IPS-20b (cell line): ENCODE measurements around the gene NBPF3.
"Not testable (repeated sequence)": the region's sequence is repeated elsewhere in the genome, so short reads cannot be mapped to it uniquely, and the experiment has no call there.

ENCODE experiments used
- H3K27ac ChIP-seq: one replicate; pipeline ENCODE4 v1.5.1; 2013; ENCODE audit warnings: low read length
- H3K27me3 ChIP-seq: 2 replicates; pipeline ENCODE4 v1.6.1; 2013; ENCODE audit warnings: mild to moderate bottlenecking, low read length, inconsistent platforms; ENCODE audit not compliant: insufficient read depth
- H3K36me3 ChIP-seq: 2 replicates; pipeline ENCODE4 v1.6.1; 2013; ENCODE audit warnings: low read depth, mild to moderate bottlenecking, inconsistent platforms, low read length, moderate library complexity; ENCODE audit not compliant: insufficient read depth
- H3K4me1 ChIP-seq: 2 replicates; pipeline ENCODE4 v1.6.1; 2013; ENCODE audit warnings: mild to moderate bottlenecking, control low read depth, inconsistent platforms, low read length, moderate library complexity; ENCODE audit not compliant: insufficient read depth
- H3K4me3 ChIP-seq: 2 replicates; pipeline ENCODE4 v1.5.1; 2013; ENCODE audit warnings: mild to moderate bottlenecking, low read length, inconsistent platforms
- H3K9ac ChIP-seq: 2 replicates; pipeline ENCODE4 v1.6.1; 2013; ENCODE audit warnings: low read depth, mild to moderate bottlenecking, inconsistent platforms, low read length, moderate library complexity
- H3K9me3 ChIP-seq: 2 replicates; pipeline ENCODE4 v1.6.1; 2013; ENCODE audit warnings: mild to moderate bottlenecking, low read depth, low read length, inconsistent platforms; ENCODE audit not compliant: insufficient read depth

The NBPF3 gene

DNA sequence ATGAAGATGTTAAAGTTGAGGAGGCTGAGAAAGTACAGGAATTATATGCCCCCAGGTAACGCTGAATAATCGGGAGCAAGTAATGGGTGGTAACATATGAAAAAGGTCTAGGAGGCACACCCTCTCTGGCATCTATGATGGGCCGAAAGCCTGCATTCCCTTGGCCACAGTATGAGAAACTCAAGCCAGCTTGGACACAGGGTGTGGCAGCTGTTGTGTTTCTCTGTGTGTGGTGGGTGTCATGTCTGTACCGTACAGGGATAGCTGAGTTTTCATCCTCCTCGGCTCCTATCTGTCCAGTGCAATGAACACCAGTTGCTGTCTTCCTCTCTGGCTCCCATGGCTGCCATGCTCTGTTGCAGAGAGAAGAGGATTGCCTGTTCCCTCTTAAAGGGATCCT, 32.9 kb downstream of the NBPF3 start:
- Histone ChIP-seq H3K27ac (no peak overlapping the region), H3K9me3 (no peaks in the 10 kb centered on the region), H3K4me1 (peaks cover 8% of the 10 kb centered on the region), H3K4me3 (no peak overlapping the region), H3K36me3 (no peaks in the 10 kb centered on the region; the same call in 1 of the 2 replicates), H3K27me3 (no peaks in the 10 kb centered on the region), H3K9ac (no peak overlapping the region)

GRCh38 chr1:21478356-21478755, 38.4 kb downstream of the NBPF3 start:
- H3K9me3 ChIP-seq, result no peaks in the 10 kb centered on the region
- no peak overlapping the region for H3K9ac ChIP-seq
- no peaks in the 10 kb centered on the region for H3K4me1 ChIP-seq
- no peaks in the 10 kb centered on the region; the same call in 1 of the 2 replicates for H3K36me3 ChIP-seq
- peaks cover 7% of the 10 kb centered on the region for H3K27me3 ChIP-seq
- H3K27ac ChIP-seq, result no peak overlapping the region
- H3K4me3 ChIP-seq, result no peak overlapping the region

- H3K27me3 ChIP-seq, H3K9ac ChIP-seq, H3K4me1 ChIP-seq, H3K4me3 ChIP-seq, H3K27ac ChIP-seq, H3K36me3 ChIP-seq, H3K9me3 ChIP-seq: not testable (repeated sequence)
These were observed 43.9 kb downstream of the NBPF3 start for GRCh38 chr1:21483881-21484280.

- no peak overlapping the region for H3K27ac ChIP-seq
- H3K9me3 ChIP-seq, result peaks cover 6% of the 10 kb centered on the region
- no peaks in the 10 kb centered on the region for H3K27me3 ChIP-seq
- no peak overlapping the region for H3K9ac ChIP-seq
- H3K36me3 ChIP-seq, result no peaks in the 10 kb centered on the region
- H3K4me1 ChIP-seq, result peaks cover 7% of the 10 kb centered on the region; the same call in 1 of the 2 replicates
- no peak overlapping the region for H3K4me3 ChIP-seq
These were observed 49.2 kb downstream of the NBPF3 start for GRCh38 chr1:21489146-21489545.

DNA sequence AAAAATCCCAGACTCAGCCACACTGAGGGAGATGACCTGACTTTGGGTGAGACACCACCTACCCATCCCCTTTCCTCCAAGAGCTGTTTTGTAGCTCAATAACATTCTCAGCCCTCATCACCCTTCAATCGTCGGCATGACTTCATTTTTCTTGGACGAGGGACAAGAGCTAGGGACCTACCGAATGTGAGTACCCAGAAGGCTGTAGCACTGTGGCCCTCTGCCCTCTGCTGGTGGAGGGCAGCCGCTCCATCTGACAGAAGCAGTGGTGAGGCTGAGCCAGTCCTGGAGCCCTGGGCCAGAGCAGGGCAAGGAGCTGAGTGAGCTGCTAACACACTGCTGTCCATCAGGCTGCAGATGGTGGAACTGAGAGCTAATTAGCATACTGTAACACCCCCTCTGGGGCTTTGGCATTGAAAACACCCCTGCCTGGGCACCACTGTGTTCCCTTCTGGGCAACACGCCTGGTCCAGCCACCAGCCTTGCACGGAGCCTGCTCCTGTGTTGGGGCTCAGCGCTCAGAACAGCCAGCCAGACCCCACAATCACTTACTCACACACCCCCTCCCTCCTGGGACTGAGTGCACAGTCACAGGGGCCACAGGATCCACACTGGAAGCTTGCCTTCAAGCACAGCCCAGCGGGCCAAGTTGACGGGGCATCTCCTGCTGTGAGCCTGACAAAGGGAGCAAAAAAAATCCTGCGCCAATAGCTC, 51.0 kb downstream of the NBPF3 start:
- H3K4me1 ChIP-seq, result peaks cover 7% of the 10 kb centered on the region; the same call in 1 of the 2 replicates
- no peaks in the 10 kb centered on the region for H3K27me3 ChIP-seq
- H3K9me3 ChIP-seq, result peaks cover 6% of the 10 kb centered on the region
- H3K9ac ChIP-seq, result no peak overlapping the region
- H3K27ac ChIP-seq, result no peak overlapping the region
- no peaks in the 10 kb centered on the region for H3K36me3 ChIP-seq
- H3K4me3 ChIP-seq, result no peak overlapping the region

DNA sequence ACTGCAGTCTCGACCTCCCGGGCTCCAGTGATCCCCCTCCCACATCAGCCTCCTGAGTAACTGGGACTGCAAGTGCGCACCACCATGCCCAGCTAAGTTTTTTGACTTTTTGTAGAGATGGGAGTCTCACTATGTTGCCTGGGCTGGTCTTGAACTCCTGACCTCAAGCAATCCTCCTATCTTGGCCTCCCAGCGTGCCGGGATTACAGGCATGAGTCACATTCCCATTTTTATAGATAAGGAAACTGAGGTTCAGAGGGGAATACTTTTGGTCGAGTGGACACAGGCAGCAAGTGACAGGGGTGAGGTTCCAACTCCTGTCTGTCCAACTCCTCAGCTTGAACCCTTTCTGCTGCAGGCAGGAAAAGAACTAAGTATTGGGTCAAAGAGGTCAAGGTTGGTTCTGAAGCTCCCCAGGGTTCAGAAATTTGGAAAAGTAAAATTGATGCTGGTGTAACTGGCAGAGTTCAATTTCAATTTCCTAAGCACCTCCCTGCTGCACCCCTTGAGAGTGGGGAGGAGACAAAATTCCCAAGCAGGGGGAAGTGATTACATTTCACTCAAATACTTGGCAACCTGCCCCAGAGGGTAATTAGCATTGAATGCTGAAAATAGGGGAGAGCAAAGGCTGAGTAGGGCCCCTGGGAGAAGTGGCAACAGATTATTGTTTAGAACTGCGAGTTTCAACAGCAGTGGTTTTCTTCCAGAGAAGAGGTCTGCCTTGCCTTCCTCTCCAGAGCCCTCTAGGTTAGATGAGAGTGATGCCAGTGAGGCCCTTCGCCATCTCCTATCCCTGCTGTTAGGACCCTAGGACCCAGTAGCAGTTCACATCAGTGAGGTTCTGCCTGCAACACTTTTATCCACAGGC, 51.8 kb downstream of the NBPF3 start:
- Histone ChIP-seq H3K27me3 (no peaks in the 10 kb centered on the region), H3K36me3 (no peaks in the 10 kb centered on the region), H3K4me1 (peaks cover 7% of the 10 kb centered on the region; the same call in 1 of the 2 replicates), H3K9ac (no peak overlapping the region), H3K4me3 (no peak overlapping the region), H3K9me3 (peaks cover 6% of the 10 kb centered on the region), H3K27ac (no peak overlapping the region)

GRCh38 chr1:21492356-21492625, 52.4 kb downstream of the NBPF3 start:
- Histone ChIP-seq H3K27me3 (no peaks in the 10 kb centered on the region), H3K4me3 (no peak overlapping the region), H3K27ac (no peak overlapping the region), H3K4me1 (peaks cover 7% of the 10 kb centered on the region; the same call in 1 of the 2 replicates), H3K9me3 (peaks cover 6% of the 10 kb centered on the region), H3K36me3 (no peaks in the 10 kb centered on the region), H3K9ac (no peak overlapping the region)

- Histone ChIP-seq H3K36me3 (no peaks in the 10 kb centered on the region), H3K9ac (no peak overlapping the region), H3K4me3 (no peak overlapping the region), H3K4me1 (peaks cover 10% of the 10 kb centered on the region; the same call in 1 of the 2 replicates), H3K27me3 (no peaks in the 10 kb centered on the region), H3K9me3 (peaks cover 6% of the 10 kb centered on the region), H3K27ac (no peak overlapping the region)
These were observed 54.3 kb downstream of the NBPF3 start for GRCh38 chr1:21494196-21494595.

DNA sequence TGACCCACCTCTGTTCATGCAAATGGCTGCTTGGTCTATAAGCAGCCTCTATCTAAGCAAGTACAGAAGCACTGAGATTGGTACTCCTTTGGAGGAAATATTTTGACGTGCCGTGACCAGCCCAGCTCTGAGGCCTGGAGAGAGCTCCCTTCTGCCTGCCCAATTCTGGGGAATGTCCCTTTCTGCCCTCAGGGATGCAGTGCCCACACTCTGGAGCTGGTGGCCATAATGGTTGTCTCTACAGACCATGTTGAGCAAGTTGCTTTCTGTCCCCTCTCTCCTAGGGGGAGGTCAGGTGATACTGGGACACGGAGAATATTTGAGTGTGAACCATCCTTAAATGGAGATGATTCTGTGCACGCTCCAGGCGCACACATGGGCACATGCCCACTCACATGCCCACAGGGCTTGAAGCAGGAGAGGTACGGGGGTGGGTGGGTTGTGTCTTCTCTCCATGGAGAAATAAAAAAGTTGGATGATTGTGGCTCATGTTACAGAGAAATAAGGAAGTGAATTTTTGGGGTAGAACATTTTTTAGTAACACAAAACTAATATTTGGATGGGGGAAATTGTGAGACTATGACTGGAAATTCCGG, 55.4 kb downstream of the NBPF3 start:
- Histone ChIP-seq H3K4me3 (no peak overlapping the region), H3K9me3 (peaks cover 6% of the 10 kb centered on the region), H3K9ac (no peak overlapping the region), H3K36me3 (no peaks in the 10 kb centered on the region), H3K27me3 (no peaks in the 10 kb centered on the region), H3K27ac (no peak overlapping the region), H3K4me1 (peaks cover 10% of the 10 kb centered on the region; the same call in 1 of the 2 replicates)

- peaks cover 10% of the 10 kb centered on the region; the same call in 1 of the 2 replicates for H3K4me1 ChIP-seq
- H3K27me3 ChIP-seq, result no peaks in the 10 kb centered on the region
- no peak overlapping the region for H3K27ac ChIP-seq
- H3K36me3 ChIP-seq, result no peaks in the 10 kb centered on the region
- no peak overlapping the region for H3K4me3 ChIP-seq
- H3K9ac ChIP-seq, result no peak overlapping the region
- H3K9me3 ChIP-seq, result no peaks in the 10 kb centered on the region
These were observed 56.1 kb downstream of the NBPF3 start for GRCh38 chr1:21496063-21496462.

DNA sequence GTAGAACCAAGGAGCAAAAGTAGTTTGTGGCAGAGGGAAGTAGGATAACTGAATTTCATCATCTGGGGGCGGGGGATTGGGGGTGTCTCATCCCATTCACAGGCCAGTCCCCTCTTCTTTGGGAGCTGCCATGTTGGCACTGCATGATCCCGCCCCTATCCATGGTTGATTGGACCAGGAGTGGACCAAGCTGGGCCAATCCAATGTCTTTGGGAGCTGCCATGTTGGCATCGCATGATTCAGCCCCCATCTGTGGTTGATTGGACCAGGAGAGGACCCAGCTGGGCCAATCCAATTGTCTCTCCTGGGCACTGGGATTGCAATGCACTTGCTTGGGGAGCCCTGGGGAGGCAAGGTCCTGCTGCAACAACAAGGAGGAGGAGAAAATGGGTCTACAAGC, 56.9 kb downstream of the NBPF3 start:
- Histone ChIP-seq H3K36me3 (no peaks in the 10 kb centered on the region), H3K4me3 (no peak overlapping the region), H3K9ac (no peak overlapping the region), H3K4me1 (peaks cover 7% of the 10 kb centered on the region; the same call in 1 of the 2 replicates), H3K27ac (no peak overlapping the region), H3K9me3 (no peaks in the 10 kb centered on the region), H3K27me3 (no peaks in the 10 kb centered on the region)
